ENCODE results near the gene FAM168B. TPM values are rescaled to one million over a fixed set of nuclear protein-coding genes. Genes with fewer than 3 reads are reported as not detected.
"Not testable (repeated sequence)": the region's sequence is repeated elsewhere in the genome, so short reads cannot be mapped to it uniquely, and the experiment has no call there.

FAM168B gene
- polyA plus RNA-seq, 1 donor (not counting 4 experiments of a cell fraction or from before 2014, with no cell fraction given), result 50.8 TPM

GRCh38 chr2:131076707-131077106 is 16.6 kb downstream of the FAM168B start:
- Histone ChIP-seq H4K20me1 (ENCODE audit: control insufficient read depth, extremely low read depth, insufficient read depth, low read length) (peaks cover 21% of the 10 kb centered on the region), H3K79me2 (ENCODE audit: control insufficient read depth, insufficient read depth, low read length) (peaks cover 88% of the 10 kb centered on the region), H3K27ac (ENCODE audit: control insufficient read depth, insufficient read depth, low read length) (no peak overlapping the region), H2AFZ (ENCODE audit: control insufficient read depth, low read length) (no peak overlapping the region), H3K9me3 (ENCODE audit: control insufficient read depth, low read depth, low read length) (no peaks in the 10 kb centered on the region), H3K9ac (ENCODE audit: control insufficient read depth, extremely low read depth, insufficient read depth, low read length) (no peak overlapping the region), H3K4me2 (ENCODE audit: control insufficient read depth, extremely low read depth, insufficient read depth, low read depth, low read length) (no peak overlapping the region), H3K4me3 (ENCODE audit: control insufficient read depth in 2 of 3, extremely low read depth in 1 of 3, insufficient read depth in 2 of 3, low read depth in 1 of 3, low read length in 3 of 3) (no peak overlapping the region), H3K36me3 (ENCODE audit: control insufficient read depth in 2 of 2, extremely low read depth in 1 of 2, insufficient read depth in 2 of 2, low read length in 2 of 2) (peaks cover 32 to 38% of the 10 kb centered on the region in 2 experiments), H3K9me1 (ENCODE audit: control insufficient read depth, extremely low read depth, insufficient read depth, low read length) (no peaks in the 10 kb centered on the region), H3K27me3 (ENCODE audit: control insufficient read depth, extremely low read depth, insufficient read depth, low read length) (no peaks in the 10 kb centered on the region), H3K4me1 (ENCODE audit: control insufficient read depth, extremely low read depth, insufficient read depth, low read length) (peaks cover 7% of the 10 kb centered on the region)
- FAIRE-seq (no peak), DNase-seq (ENCODE audit: low read depth, low spot score) (no peak)
- dilution Hi-C loops (cut with MboI; ENCODE audit: extremely low pct_ligation_motif_present, low sequenced_read_pairs), result no loop called here
- TF ChIP-seq EZH2 (IDR thresholded peaks at IDR 0.05; ENCODE audit: low read length), result no peak

- H3K9me1 ChIP-seq (ENCODE audit: control insufficient read depth, extremely low read depth, insufficient read depth, low read length); DNase-seq (ENCODE audit: low read depth, low spot score); FAIRE-seq; H3K4me1 ChIP-seq (ENCODE audit: control insufficient read depth, extremely low read depth, insufficient read depth, low read length); H3K9me3 ChIP-seq (ENCODE audit: control insufficient read depth, low read depth, low read length); H3K4me3 ChIP-seq (ENCODE audit: control insufficient read depth in 2 of 3, extremely low read depth in 1 of 3, insufficient read depth in 2 of 3, low read depth in 1 of 3, low read length in 3 of 3); H3K9ac ChIP-seq (ENCODE audit: control insufficient read depth, extremely low read depth, insufficient read depth, low read length); H3K27me3 ChIP-seq (ENCODE audit: control insufficient read depth, extremely low read depth, insufficient read depth, low read length); dilution Hi-C loops (cut with MboI; ENCODE audit: extremely low pct_ligation_motif_present, low sequenced_read_pairs); H3K27ac ChIP-seq (ENCODE audit: control insufficient read depth, insufficient read depth, low read length); H2AFZ ChIP-seq (ENCODE audit: control insufficient read depth, low read length); H3K4me2 ChIP-seq (ENCODE audit: control insufficient read depth, extremely low read depth, insufficient read depth, low read depth, low read length): not testable (repeated sequence)
- Histone ChIP-seq H4K20me1 (ENCODE audit: control insufficient read depth, extremely low read depth, insufficient read depth, low read length) (peaks cover 19% of the 10 kb centered on the region), H3K36me3 (ENCODE audit: control insufficient read depth in 2 of 2, extremely low read depth in 1 of 2, insufficient read depth in 2 of 2, low read length in 2 of 2) (peaks cover 30 to 38% of the 10 kb centered on the region in 2 experiments), H3K79me2 (ENCODE audit: control insufficient read depth, insufficient read depth, low read length) (peaks cover 88% of the 10 kb centered on the region)
Measured at GRCh38 chr2:131075578-131075977, 17.7 kb downstream of the FAM168B start.

- H3K4me3 ChIP-seq (ENCODE audit: control insufficient read depth in 2 of 3, extremely low read depth in 1 of 3, insufficient read depth in 2 of 3, low read depth in 1 of 3, low read length in 3 of 3); dilution Hi-C loops (cut with MboI; ENCODE audit: extremely low pct_ligation_motif_present, low sequenced_read_pairs); H3K9me1 ChIP-seq (ENCODE audit: control insufficient read depth, extremely low read depth, insufficient read depth, low read length); H3K9ac ChIP-seq (ENCODE audit: control insufficient read depth, extremely low read depth, insufficient read depth, low read length); H4K20me1 ChIP-seq (ENCODE audit: control insufficient read depth, extremely low read depth, insufficient read depth, low read length); H3K9me3 ChIP-seq (ENCODE audit: control insufficient read depth, low read depth, low read length); H3K27me3 ChIP-seq (ENCODE audit: control insufficient read depth, extremely low read depth, insufficient read depth, low read length); DNase-seq (ENCODE audit: low read depth, low spot score); H2AFZ ChIP-seq (ENCODE audit: control insufficient read depth, low read length); FAIRE-seq; H3K4me2 ChIP-seq (ENCODE audit: control insufficient read depth, extremely low read depth, insufficient read depth, low read depth, low read length); H3K4me1 ChIP-seq (ENCODE audit: control insufficient read depth, extremely low read depth, insufficient read depth, low read length); H3K27ac ChIP-seq (ENCODE audit: control insufficient read depth, insufficient read depth, low read length): not testable (repeated sequence)
- Histone ChIP-seq H3K36me3 (ENCODE audit: control insufficient read depth in 2 of 2, extremely low read depth in 1 of 2, insufficient read depth in 2 of 2, low read length in 2 of 2) (peaks cover 15 to 32% of the 10 kb centered on the region in 2 experiments), H3K79me2 (ENCODE audit: control insufficient read depth, insufficient read depth, low read length) (peaks cover 91% of the 10 kb centered on the region)
Measured at GRCh38 chr2:131068172-131068571, 25.1 kb downstream of the FAM168B start.

Measured in keratinocyte (primary cell).